ENCODE data around the gene LRGUK. TPM values are rescaled to one million over a fixed set of nuclear protein-coding genes. Genes with fewer than 3 reads are reported as not detected.

The LRGUK gene
- total RNA-seq, 3 donors from 2014 or later (not counting 1 experiment from before 2014, with no cell fraction given) = 0.90 to 1.7 (median 0.92) TPM

- Histone ChIP-seq H3K4me3 (ENCODE audit: low read length) (no peak overlapping the region), H3K4me1 (ENCODE audit: control insufficient read depth, insufficient read depth, low read length) (no peaks in the 10 kb centered on the region), H3K36me3 (ENCODE audit: control insufficient read depth, insufficient read depth, low read length) (no peaks in the 10 kb centered on the region), H3K27ac (ENCODE audit: low read length) (no peak overlapping the region), H3K27me3 (ENCODE audit: control insufficient read depth, insufficient read depth, low read length) (no peaks in the 10 kb centered on the region), H3K9me3 (ENCODE audit: control insufficient read depth, insufficient read depth, low read length) (no peaks in the 10 kb centered on the region)
- Mint-ChIP-seq H3K4me3 (no peak overlapping the region), H3K9me3 (no peaks in the 10 kb centered on the region), H3K4me1 (no peaks in the 10 kb centered on the region), H3K27ac (no peak overlapping the region), H3K36me3 (no peaks in the 10 kb centered on the region), H3K27me3 (ENCODE audit: low read depth in 2 of 2) (peaks cover 0 to 3% of the 10 kb centered on the region in 2 donors)
- no peak for TF ChIP-seq CTCF (IDR thresholded peaks at IDR 0.05)
- ATAC-seq (no peak), DNase-seq (no peak)
- WGBS (ENCODE audit: insufficient coverage) = 79% methylated on average over 2 of the region's 3 CpGs
- intact Hi-C loops (cut with micrococcal nuclease) = no loop called here
Measured at GRCh38 chr7:134191876-134192275, 64.7 kb downstream of the LRGUK start.

GRCh38 chr7:134193240-134193639 is 66.1 kb downstream of the LRGUK start:
- peaks cover 0 to 3% of the 10 kb centered on the region in 2 donors for H3K27me3 Mint-ChIP-seq (ENCODE audit: low read depth in 2 of 2)
- Histone ChIP-seq H3K36me3 (ENCODE audit: control insufficient read depth, insufficient read depth, low read length) (no peaks in the 10 kb centered on the region), H3K27me3 (ENCODE audit: control insufficient read depth, insufficient read depth, low read length) (no peaks in the 10 kb centered on the region), H3K4me1 (ENCODE audit: control insufficient read depth, insufficient read depth, low read length) (no peaks in the 10 kb centered on the region), H3K27ac (ENCODE audit: low read length) (no peak overlapping the region), H3K9me3 (ENCODE audit: control insufficient read depth, insufficient read depth, low read length) (no peaks in the 10 kb centered on the region), H3K4me3 (ENCODE audit: low read length) (no peak overlapping the region)
- no peaks in the 10 kb centered on the region for H3K9me3 Mint-ChIP-seq
- ATAC-seq (no peak), DNase-seq (no peak)
- WGBS (ENCODE audit: insufficient coverage) = no CpG with 5 or more reads among the region's 1 CpG
- TF ChIP-seq CTCF (IDR thresholded peaks at IDR 0.05) = no peak
- H3K27ac Mint-ChIP-seq = no peak overlapping the region
- H3K4me3 Mint-ChIP-seq = no peak overlapping the region
- no peaks in the 10 kb centered on the region for H3K4me1 Mint-ChIP-seq
- H3K36me3 Mint-ChIP-seq = no peaks in the 10 kb centered on the region
- intact Hi-C loops (cut with micrococcal nuclease) = no loop called here

- Mint-ChIP-seq H3K4me1 (no peaks in the 10 kb centered on the region), H3K4me3 (no peak overlapping the region), H3K9me3 (no peaks in the 10 kb centered on the region), H3K27ac (no peak overlapping the region), H3K27me3 (ENCODE audit: low read depth in 2 of 2) (no peaks in the 10 kb centered on the region), H3K36me3 (no peaks in the 10 kb centered on the region)
- no peak overlapping the region for H3K27ac ChIP-seq (ENCODE audit: low read length)
- no peak for DNase-seq
- no peak overlapping the region for H3K4me3 ChIP-seq (ENCODE audit: low read length)
- H3K27me3 ChIP-seq (ENCODE audit: control insufficient read depth, insufficient read depth, low read length) = no peaks in the 10 kb centered on the region
- no peak for ATAC-seq
- TF ChIP-seq CTCF (IDR thresholded peaks at IDR 0.05) = no peak
- no peaks in the 10 kb centered on the region for H3K4me1 ChIP-seq (ENCODE audit: control insufficient read depth, insufficient read depth, low read length)
- H3K36me3 ChIP-seq (ENCODE audit: control insufficient read depth, insufficient read depth, low read length) = no peaks in the 10 kb centered on the region
- no peaks in the 10 kb centered on the region for H3K9me3 ChIP-seq (ENCODE audit: control insufficient read depth, insufficient read depth, low read length)
- intact Hi-C loops (cut with micrococcal nuclease) = no loop called here
Measured at GRCh38 chr7:134195252-134195651, 68.1 kb downstream of the LRGUK start.

- Mint-ChIP-seq H3K27me3 (ENCODE audit: low read depth in 2 of 2) (no peaks in the 10 kb centered on the region), H3K4me1 (no peaks in the 10 kb centered on the region)
Measured at GRCh38 chr7:134196439-134196838, 69.3 kb downstream of the LRGUK start.

More at GRCh38 chr7:134196439-134196838, 69.3 kb downstream of the LRGUK start:
- Mint-ChIP-seq H3K36me3 (no peaks in the 10 kb centered on the region), H3K4me3 (no peak overlapping the region), H3K27ac (no peak overlapping the region), H3K9me3 (no peaks in the 10 kb centered on the region)
- ATAC-seq (no peak), DNase-seq (no peak)
- no peak overlapping the region for H3K4me3 ChIP-seq (ENCODE audit: low read length)
- no peaks in the 10 kb centered on the region for H3K27me3 ChIP-seq (ENCODE audit: control insufficient read depth, insufficient read depth, low read length)
- H3K4me1 ChIP-seq (ENCODE audit: control insufficient read depth, insufficient read depth, low read length) = no peaks in the 10 kb centered on the region
- H3K36me3 ChIP-seq (ENCODE audit: control insufficient read depth, insufficient read depth, low read length) = no peaks in the 10 kb centered on the region
- no peaks in the 10 kb centered on the region for H3K9me3 ChIP-seq (ENCODE audit: control insufficient read depth, insufficient read depth, low read length)
- intact Hi-C loops (cut with micrococcal nuclease) = no loop called here
- no peak overlapping the region for H3K27ac ChIP-seq (ENCODE audit: low read length)
- no peak for TF ChIP-seq CTCF (IDR thresholded peaks at IDR 0.05)
- WGBS (ENCODE audit: insufficient coverage) = 83% methylated on average over 1 of the region's 2 CpGs

Measured in natural killer cell (primary cell).